GM19238 (cell line): ENCODE data around the gene TIPIN.
"Not testable (repeated sequence)": the region's sequence is repeated elsewhere in the genome, so short reads cannot be mapped to it uniquely, and the experiment has no call there.

ENCODE experiments used
- DNase-seq: peaks from one replicate; pipeline ENCODE4 v3.0.0; 2011; ENCODE audit warnings: low spot score; ENCODE audit not compliant: insufficient read length

Gene TIPIN, protein sequence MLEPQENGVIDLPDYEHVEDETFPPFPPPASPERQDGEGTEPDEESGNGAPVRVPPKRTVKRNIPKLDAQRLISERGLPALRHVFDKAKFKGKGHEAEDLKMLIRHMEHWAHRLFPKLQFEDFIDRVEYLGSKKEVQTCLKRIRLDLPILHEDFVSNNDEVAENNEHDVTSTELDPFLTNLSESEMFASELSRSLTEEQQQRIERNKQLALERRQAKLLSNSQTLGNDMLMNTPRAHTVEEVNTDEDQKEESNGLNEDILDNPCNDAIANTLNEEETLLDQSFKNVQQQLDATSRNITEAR

DNA sequence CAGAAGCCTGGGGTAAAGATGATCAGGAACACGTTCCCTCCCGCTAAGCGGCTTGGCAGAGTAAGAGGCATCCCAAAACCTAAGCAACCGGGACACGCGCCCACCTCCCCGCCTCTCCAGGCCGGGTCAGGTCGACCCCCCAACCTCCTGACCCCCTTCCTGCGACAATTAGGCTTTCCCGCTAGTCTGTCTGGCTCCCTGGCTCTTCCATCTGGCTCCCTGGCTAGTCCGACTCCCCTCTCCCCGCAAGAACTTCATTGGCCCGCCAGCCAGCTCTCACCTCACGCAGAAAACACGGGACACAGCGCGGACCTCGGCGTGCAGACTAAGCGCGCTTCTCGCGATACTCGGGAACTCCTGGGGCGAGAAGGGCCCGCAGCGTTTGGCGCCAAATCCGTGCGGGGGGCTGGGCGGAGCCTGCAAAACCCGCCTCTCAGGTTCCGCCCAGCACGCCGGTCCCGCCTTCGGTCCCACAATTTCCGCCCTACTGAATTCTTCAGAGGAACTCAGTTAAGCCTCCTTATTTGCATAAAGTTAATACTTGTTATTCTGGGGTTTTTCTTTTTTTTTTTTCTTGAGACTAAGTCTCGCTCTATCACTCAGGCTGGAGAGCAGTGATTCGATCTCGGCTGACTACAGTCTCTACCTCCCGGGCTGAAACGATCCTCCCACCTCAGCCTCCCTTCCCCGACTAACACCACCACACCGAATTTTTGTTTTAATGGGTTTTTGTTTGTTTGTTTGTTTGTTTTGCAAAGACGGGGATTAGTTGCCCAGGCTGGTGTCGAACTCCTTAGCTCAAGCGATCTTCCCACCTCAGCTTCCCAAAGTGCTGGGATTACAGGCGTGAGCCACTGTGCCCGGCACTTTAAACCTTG is at the start of gene TIPIN:
Gene TIPIN (minus strand): TSS at position 327 of the 878 bp plus-strand sequence. CDS start 3,738 bp downstream, outside the sequence.
- peak; percentile 84 for DNase-seq

DNA sequence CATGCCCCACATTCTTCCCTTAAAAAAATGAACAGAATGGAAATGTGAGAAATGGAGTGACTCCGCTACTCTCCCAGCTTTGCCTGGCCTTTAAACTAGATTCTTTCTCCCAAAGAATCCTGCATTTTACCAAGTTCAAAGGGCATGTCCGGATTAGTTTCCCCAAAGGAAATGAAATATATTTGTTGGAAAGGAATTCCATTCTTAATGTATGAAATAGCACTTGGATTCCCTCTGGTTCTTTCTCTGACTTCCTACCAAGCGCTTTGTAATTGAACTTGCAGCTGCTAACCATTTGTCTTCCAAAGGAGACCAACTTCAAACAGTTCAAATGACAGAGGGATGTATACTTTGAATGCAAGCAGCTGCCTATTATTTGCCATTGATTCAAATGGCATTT is 49.1 kb upstream of the TIPIN start:
- no peak for DNase-seq

DNA sequence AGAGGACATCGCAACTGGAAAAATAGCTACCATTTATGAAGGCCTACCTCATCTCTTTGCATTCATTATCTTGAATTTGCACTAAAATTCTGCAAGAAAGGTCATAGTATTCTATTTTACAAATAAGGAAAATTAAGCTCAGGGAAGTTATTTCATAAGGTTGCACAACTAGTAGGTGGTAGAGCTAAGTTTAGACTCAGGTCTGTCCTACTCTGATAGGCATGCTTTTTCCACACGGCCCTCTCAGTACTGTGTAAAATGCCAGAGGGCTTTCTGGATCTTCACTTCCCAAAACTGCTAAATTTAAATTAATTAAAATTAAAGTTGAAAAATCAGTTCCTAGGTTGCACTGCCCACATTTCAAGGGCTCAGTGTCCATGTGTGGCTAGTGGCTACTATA is 48.5 kb upstream of the TIPIN start:
- no peak for DNase-seq

DNA sequence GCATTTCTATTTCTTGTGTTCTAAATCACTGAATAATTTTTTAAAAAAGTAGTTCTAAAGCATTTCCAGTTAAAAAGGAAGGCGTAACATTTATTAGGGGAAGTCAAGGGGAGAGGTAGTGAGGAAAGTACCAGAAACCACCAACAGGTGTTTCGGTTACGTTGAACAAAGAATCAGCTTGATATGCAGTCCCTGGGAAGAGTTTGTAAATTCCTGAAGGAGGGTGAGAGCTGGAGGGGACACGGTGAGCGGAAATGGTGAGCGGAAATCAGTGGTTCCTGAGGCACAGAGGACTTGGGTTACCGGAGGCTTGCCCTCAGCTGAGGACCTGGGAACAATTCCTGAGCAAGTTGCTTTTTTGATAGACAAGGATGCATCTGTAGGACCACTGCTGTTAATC is 48.0 kb upstream of the TIPIN start:
- no peak for DNase-seq

DNA sequence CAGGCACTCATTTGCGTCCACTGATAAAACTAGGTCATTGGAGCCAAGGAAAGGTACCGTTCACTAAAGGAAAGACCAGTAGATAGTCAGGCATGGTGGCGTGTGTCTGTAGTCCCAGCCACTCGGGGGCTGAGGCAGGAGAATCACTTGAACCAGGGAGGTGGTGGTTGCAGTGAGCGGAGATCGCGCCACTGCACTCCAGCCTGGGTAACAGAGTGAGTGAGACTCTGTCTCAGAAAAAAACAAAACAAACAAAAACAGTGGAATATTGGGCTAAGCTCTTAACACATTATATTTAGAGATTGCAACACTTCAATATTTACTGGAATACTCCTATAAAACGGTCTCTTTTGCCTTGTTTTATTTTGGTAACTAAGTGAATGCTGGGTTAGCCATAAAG is 47.6 kb upstream of the TIPIN start:
- DNase-seq: no peak

DNA sequence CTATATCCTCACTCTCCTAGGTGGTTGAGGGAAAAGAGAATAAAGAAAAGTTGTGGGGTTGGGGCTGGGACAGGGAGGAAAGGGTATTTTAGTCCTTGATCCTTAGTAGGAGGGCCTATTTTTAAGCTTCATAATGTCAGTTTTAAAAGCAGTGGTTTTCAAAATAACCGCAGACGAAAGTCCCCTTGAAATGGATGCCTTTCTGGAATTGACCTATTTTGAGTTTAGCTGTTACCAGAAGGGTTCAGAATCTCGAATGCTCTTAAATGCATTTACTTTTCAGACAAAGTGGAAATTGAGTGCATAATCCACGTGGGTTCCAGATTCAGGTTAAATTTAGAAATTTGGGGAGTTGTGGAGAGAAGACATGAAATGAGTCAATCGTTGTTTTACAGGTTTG is 46.8 kb upstream of the TIPIN start:
- DNase-seq: no peak

DNA sequence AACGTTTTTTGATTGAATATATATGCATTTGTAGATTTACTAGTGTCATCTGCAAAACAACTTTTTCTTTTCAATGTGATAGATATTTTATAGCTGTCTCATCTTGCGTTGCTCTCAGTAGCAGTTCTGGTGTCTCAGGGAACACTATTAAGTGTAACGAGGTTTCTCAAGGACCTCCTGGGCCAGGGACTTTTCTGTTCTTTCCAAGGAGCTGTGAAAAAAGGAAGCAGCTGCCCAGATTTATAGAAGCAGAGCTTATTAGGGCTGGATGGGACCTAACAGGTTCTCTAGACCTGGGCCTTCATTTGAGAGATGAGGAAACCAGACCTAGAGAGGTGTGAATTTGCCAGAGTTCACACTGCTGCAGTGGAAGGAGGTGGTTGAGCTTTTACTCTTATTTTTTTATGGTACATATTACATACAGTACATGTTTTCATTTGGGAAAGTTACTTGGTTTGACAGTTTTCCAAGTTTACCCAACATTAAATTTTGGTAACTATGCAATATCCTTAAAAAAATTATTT is 46.3 kb upstream of the TIPIN start:
- no peak for DNase-seq

DNA sequence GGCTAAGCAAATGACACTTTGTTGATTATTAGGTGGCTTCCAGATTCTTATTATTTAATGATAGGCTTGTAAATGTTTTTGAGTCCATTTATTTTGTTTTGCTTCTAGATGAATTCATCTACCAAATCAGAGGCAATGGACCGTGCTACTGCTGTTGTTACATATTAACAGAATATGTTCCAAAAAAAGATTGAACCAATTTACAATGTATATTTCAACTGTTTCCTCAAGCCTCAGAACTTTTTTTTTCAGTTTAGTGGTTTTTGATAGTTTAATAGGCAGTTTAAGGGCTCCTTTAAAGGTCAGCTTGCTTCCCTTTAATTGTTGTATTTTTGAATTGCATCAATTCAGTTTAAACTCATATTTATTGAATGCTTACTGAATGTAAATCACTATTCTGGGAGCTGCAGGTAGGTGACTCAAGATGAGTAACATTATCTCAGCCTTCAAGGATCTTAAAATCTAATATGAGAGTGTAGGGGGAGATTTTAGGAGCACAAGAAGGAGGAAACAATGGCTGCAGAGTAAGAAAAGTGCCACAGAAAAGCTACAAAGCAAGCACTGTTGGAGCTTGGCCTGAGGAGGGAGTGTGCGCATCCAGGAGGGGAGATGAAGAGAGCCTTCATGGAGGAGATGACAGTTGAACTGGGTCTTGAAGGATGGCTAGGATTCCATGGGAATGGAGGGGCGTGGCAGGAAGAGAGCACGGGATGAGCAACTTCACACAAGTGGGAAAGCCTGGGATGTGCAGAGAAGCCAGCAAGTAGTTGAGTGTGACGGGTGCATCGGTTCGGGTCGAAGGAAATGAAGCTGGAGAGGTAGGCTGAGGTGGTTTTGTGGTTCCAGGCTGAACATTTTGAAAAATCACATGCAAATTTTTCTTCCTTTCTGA is 44.9 kb upstream of the TIPIN start:
- no peak for DNase-seq

DNA sequence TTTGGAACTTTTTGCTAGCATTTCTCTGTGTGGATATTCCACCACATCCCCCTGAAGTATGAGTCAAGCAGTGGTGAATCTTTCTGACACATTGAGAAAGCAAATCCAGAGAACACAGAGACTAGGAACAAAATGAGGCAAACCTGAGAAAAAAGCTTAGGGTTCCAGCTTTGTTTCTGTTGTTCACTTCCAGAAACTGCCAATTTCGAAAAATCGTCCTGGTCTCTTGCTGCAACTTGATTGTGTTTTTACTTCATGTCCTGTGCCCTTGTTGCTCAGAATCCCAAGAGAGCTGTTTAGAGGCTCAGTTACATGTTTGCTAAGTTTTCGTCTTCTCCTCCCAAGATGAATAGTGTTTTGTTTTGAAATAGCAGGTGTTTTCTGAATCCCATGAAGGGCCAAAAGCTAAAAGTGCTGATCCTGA is 43.9 kb upstream of the TIPIN start:
- no peak for DNase-seq

DNA sequence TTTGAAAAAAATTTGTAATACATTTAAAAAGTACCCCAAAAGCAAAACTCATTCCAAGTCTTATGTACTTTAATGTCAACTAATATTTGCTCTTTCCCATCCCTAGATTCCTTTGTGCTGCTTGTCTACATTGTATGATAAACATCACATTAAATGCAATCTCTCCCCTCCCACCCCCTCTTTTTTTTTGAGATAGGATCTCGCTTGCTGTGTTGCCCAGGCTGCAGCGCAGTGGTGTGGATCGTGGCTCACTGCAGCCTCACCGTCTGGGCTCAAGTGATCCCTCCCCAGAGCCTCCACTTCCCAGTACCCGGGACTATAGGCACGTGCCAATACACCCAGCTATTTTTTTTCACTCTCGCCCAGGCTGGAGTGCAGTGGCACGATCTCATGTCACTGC is 42.8 kb upstream of the TIPIN start:
- no peak for DNase-seq

DNA sequence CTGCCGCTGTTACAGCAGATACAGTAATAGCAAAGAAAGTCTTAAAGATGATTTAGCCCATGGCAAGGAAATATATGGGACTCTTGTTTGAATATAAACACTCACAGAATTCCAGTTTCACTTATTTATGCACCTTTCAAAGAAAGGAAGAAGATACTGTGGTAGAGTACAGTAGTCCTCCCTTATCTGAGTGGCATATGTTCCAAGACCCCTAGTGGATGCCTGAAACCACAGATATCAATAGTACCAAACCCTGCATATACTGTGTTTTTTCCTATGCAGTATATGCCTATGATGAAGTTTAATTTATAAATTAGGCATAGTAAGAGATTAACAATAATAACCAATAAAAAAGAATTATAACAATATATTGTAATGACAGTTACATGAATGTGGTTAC is 38.4 kb upstream of the TIPIN start:
- DNase-seq: no peak

DNA sequence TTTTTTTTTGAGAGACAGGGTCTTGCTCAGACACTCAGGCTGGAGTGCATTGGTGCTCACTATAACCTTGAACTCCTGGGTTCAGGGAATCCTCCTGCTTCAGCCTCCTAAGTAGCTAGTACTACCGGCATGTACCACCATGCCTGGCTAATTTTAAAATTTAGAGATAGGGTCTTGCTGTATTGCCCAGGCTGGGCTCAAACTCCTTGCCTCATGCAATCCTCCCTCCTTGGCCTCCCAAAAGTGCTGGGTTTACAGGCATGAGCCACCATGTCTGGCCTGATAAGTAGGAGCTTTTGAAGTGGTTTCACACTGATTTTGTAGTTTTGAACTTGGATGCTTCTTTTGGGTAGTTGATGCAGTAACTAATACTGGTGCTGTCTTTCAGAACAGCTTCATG is 38.0 kb upstream of the TIPIN start:
- DNase-seq: no peak

DNA sequence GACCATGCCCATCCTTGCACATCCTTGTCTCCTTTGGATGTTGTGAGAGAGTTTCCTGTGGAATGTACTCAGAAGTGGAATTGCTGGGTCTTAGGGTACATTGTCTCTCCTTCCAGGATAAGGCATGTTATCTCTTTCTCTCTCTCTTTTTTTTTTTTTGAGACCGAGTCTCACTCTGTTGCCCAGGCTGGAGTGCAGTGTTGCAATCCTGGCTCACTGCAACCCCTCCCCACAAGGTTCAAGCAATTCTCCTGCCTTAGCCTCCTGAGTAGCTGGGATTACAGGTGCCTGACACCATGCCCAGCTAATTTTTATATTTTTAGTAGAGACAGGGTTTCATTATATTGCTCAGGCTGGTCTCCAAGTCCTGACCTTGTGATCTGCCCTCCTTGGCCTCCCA is 36.6 kb upstream of the TIPIN start:
- not testable (repeated sequence) for DNase-seq

DNA sequence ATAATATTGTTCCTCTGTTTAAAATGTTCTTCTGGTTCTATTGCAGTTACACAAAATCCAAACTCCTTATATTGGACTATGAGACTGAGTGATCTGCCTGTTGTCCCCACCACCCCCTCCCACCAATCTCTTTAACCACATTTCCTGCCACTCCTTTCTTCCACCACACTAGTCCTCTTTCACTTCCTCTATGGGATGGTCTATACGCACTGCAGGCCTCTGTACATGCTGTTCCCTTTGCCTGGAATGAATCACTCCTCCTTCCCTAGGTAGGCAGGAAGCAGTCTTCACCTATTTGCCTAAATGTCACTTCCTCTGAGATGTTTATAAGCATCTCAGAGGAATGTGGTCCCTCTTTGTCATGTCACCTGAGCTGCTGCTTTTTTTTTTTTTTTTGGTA is 34.2 kb upstream of the TIPIN start:
- no peak for DNase-seq

DNA sequence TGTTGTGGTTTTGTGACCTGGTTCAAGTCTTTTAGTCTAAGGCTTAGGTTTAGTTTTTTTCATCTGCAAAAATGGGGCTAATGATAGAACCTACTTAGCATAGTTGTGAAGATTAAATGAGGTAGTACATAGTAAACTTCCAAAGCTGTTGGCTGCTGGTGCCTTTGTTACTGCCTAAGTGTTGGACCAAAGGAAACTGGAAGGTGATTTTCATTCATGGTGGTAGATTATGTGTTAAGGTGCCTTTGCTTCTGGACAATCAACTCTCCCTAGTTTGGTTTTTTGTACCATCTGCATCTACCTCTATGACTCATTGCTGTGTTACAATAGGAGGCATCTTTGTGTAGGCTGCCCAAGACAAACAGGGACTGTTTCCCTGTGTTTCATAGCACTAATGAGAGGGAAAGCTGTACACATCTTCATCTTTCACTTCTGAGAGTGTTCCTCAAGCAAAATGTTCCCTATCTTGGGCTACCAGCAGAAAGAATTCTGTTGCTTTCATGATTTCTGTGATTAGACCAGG is 33.4 kb upstream of the TIPIN start:
- DNase-seq: no peak

DNA sequence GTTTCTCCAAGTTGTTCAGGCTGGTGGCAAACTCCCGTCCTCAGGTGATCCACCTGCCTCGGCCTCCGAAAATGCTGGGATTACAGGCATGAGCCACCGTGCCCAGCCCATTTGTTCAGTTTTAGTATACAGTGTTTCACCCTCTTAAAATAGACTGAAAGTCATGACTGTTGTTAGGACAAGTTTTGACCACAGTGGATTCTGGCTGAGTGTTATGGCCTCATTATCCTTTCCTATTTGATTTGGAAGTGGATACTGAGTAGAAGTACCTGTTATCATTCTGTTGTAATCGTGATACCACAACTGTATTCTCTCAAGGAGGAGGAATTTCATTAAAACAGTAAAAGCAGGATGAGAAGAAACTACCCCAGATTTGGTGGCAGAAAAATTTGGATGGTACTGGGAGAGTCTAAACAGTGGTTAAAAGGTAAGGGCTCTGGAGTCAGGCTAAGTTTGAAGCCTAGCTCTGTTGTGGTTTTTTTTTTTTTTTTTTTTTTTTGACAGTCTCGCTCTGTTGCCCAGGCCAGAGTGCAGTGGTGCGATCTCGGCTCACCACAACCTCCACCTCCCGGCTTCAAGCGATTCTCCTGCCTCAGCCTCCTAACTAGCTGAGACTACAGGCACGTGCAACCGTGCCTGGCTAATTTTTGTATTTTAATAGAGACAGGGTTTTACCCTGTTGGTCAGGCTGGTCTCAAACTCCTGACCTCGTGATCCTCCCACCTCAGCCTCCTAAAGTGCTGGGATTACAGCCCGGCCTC is 32.8 kb upstream of the TIPIN start:
- no peak for DNase-seq

DNA sequence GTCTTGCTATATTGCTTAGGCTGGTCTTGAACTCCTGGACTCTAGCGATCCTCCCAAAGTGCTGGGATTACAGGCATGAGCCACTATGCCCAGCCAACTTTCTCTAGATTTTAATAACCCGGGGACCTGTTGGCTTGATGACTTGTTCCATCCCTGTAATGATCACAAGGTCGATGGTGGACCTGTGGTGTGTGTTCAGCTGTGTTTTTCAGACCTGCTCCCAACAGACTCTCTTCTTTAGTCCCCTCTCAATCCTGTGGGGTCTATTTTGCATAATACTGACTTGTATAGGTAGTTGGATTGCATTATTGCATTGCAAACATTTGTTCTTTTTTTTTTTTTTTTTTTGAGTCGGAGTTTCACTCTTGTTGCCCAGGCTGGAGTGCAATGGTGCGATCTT is 32.1 kb upstream of the TIPIN start:
- DNase-seq: no peak

DNA sequence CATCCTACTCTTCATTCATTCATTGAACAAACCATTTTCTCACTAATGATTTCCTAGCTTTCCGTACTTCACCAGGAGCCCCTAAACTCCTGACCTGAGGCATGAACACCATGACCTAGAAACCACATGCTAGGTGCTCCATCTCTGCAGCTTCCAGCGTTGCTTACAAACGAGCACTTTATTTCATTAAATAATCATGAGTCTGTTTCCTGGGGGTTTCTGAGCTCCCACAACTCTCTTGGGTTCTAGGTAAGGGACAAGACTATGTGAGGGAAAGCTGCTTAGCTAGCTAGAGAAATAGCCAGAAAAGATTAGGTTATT is 31.5 kb upstream of the TIPIN start:
- DNase-seq: no peak

DNA sequence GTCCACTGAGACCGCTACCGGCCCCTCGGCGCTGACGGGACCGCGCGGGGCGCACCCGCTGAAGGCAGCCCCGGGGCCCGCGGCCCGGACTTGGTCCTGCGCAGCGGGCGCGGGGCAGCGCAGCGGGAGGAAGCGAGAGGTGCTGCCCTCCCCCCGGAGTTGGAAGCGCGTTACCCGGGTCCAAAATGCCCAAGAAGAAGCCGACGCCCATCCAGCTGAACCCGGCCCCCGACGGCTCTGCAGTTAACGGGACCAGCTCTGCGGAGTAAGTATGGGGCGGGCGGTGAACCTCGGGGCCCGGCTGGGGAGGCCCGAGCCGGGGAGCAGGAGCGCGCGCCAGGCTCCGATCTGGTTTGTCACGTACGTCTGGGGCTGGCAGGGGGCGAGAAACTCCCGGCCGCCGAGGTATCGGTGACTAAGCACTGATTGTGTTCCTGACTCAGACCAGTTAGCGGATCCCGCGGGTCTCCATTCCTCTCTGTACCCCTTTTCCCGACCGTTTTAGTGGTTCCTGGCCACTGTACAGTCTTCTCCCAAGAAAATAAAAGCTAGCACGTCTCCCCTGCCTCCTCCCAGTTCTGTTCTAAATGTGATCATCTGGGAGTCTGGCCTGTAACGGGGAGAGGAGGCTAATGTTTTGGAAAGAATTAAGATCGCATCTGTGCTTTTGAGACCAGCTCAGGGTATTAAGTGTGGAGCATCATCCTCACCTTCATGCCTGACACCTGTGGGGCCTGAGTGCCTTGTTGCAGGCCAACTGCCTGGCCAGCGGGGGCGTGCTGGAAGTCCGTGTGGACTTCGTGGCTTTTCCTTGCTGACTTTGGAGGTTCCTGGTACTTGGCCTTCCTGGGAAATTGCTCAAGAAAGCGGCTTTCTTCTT is 30.9 kb upstream of the TIPIN start:
- DNase-seq: no peak
